ENCODE results near the gene ZNF385D. TPM values are rescaled to one million over a fixed set of nuclear protein-coding genes. Genes with fewer than 3 reads are reported as not detected.

ZNF385D gene
- total RNA-seq, 1 experiment from 2014 or later: 0.03 TPM

- no peak for DNase-seq (ENCODE audit: low spot score)
- in situ Hi-C loops (cut with HindIII; ENCODE audit: low sequenced_read_pairs): no loop called here
Measured at GRCh38 chr3:21634112-21634511, 116.9 kb downstream of the ZNF385D start.

GRCh38 chr3:21624524-21624923 lies 126.5 kb downstream of the ZNF385D start:
- in situ Hi-C loops (cut with HindIII; ENCODE audit: low sequenced_read_pairs): no loop called here
- DNase-seq (ENCODE audit: low spot score): no peak

- no peak for DNase-seq (ENCODE audit: low spot score)
- in situ Hi-C loops (cut with HindIII; ENCODE audit: low sequenced_read_pairs): no loop called here
Measured at GRCh38 chr3:21621181-21621651, 129.8 kb downstream of the ZNF385D start.

- in situ Hi-C loops (cut with HindIII; ENCODE audit: low sequenced_read_pairs): no loop called here
- no peak for DNase-seq (ENCODE audit: low spot score)
Measured at GRCh38 chr3:21620511-21621155, 130.4 kb downstream of the ZNF385D start.

- in situ Hi-C loops (cut with HindIII; ENCODE audit: low sequenced_read_pairs): no loop called here
- DNase-seq (ENCODE audit: low spot score): no peak
Measured at GRCh38 chr3:21618695-21619094, 132.3 kb downstream of the ZNF385D start.

GRCh38 chr3:21613372-21614070 lies 137.5 kb downstream of the ZNF385D start:
- no peak for DNase-seq (ENCODE audit: low spot score)
- in situ Hi-C loops (cut with HindIII; ENCODE audit: low sequenced_read_pairs): no loop called here

- no peak for DNase-seq (ENCODE audit: low spot score)
- in situ Hi-C loops (cut with HindIII; ENCODE audit: low sequenced_read_pairs): no loop called here
Measured at GRCh38 chr3:21601178-21601577, 149.8 kb downstream of the ZNF385D start.

- no peak for DNase-seq (ENCODE audit: low spot score)
- in situ Hi-C loops (cut with HindIII; ENCODE audit: low sequenced_read_pairs): no loop called here
Measured at GRCh38 chr3:21599890-21600289, 151.1 kb downstream of the ZNF385D start.

GRCh38 chr3:21592828-21593227 lies 158.2 kb downstream of the ZNF385D start:
- DNase-seq (ENCODE audit: low spot score): no peak
- in situ Hi-C loops (cut with HindIII; ENCODE audit: low sequenced_read_pairs): no loop called here

GRCh38 chr3:21587894-21588293 lies 163.1 kb downstream of the ZNF385D start:
- in situ Hi-C loops (cut with HindIII; ENCODE audit: low sequenced_read_pairs): no loop called here
- DNase-seq (ENCODE audit: low spot score): no peak

GRCh38 chr3:21585216-21585740 lies 165.7 kb downstream of the ZNF385D start:
- in situ Hi-C loops (cut with HindIII; ENCODE audit: low sequenced_read_pairs): no loop called here
- DNase-seq (ENCODE audit: low spot score): no peak

- in situ Hi-C loops (cut with HindIII; ENCODE audit: low sequenced_read_pairs): no loop called here
- no peak for DNase-seq (ENCODE audit: low spot score)
Measured at GRCh38 chr3:21573291-21573690, 177.7 kb downstream of the ZNF385D start.

- in situ Hi-C loops (cut with HindIII; ENCODE audit: low sequenced_read_pairs): no loop called here
- no peak for DNase-seq (ENCODE audit: low spot score)
Measured at GRCh38 chr3:21564531-21564930, 186.5 kb downstream of the ZNF385D start.

GRCh38 chr3:21562243-21562642 lies 188.8 kb downstream of the ZNF385D start:
- DNase-seq (ENCODE audit: low spot score): no peak
- in situ Hi-C loops (cut with HindIII; ENCODE audit: low sequenced_read_pairs): no loop called here

GRCh38 chr3:21561472-21561871 lies 189.5 kb downstream of the ZNF385D start:
- no peak for DNase-seq (ENCODE audit: low spot score)
- in situ Hi-C loops (cut with HindIII; ENCODE audit: low sequenced_read_pairs): no loop called here

GRCh38 chr3:21551019-21551418 lies 200.0 kb downstream of the ZNF385D start:
- DNase-seq (ENCODE audit: low spot score): no peak
- in situ Hi-C loops (cut with HindIII; ENCODE audit: low sequenced_read_pairs): no loop called here

GRCh38 chr3:21544076-21544462 lies 206.9 kb downstream of the ZNF385D start:
- in situ Hi-C loops (cut with HindIII; ENCODE audit: low sequenced_read_pairs): no loop called here
- no peak for DNase-seq (ENCODE audit: low spot score)

GRCh38 chr3:21543380-21544075 lies 207.5 kb downstream of the ZNF385D start:
- in situ Hi-C loops (cut with HindIII; ENCODE audit: low sequenced_read_pairs): no loop called here
- DNase-seq (ENCODE audit: low spot score): no peak

- DNase-seq (ENCODE audit: low spot score): no peak
- in situ Hi-C loops (cut with HindIII; ENCODE audit: low sequenced_read_pairs): no loop called here
Measured at GRCh38 chr3:21542656-21543379, 208.2 kb downstream of the ZNF385D start.

All from G401 (cell line).